ENCODE results near the gene R3HDML. TPM values are rescaled to one million over a fixed set of nuclear protein-coding genes. Genes with fewer than 3 reads are reported as not detected.

R3HDML gene
- total RNA-seq, 2 donors from 2014 or later, result not detected

- ATAC-seq (no peak), DNase-seq (ENCODE audit: low spot score) (no peak)
- Mint-ChIP-seq H3K27ac (no peak overlapping the region), H3K9me3 (no peaks in the 10 kb centered on the region), H3K4me3 (no peak overlapping the region), H3K4me1 (ENCODE audit: low read depth in 2 of 2) (peaks cover 0 to 2% of the 10 kb centered on the region in 2 donors), H3K27me3 (peaks cover 5 to 7% of the 10 kb centered on the region in 2 donors), H3K36me3 (no peaks in the 10 kb centered on the region)
Measured at GRCh38 chr20:44393608-44394451, 57.0 kb downstream of the R3HDML start.

- no peak for DNase-seq (ENCODE audit: low spot score)
- H3K4me1 Mint-ChIP-seq (ENCODE audit: low read depth in 2 of 2), result no peaks in the 10 kb centered on the region
- no peak overlapping the region for H3K27ac Mint-ChIP-seq
- ATAC-seq, result no peak
- H3K9me3 Mint-ChIP-seq, result no peaks in the 10 kb centered on the region
- H3K36me3 Mint-ChIP-seq, result no peaks in the 10 kb centered on the region
- H3K4me3 Mint-ChIP-seq, result no peak overlapping the region
- peaks cover 5 to 10% of the 10 kb centered on the region in 2 donors for H3K27me3 Mint-ChIP-seq
Measured at GRCh38 chr20:44394452-44394701, 57.5 kb downstream of the R3HDML start.

- no peak overlapping the region for H3K27ac Mint-ChIP-seq
- peaks cover 2 to 15% of the 10 kb centered on the region in 2 donors for H3K27me3 Mint-ChIP-seq
- ATAC-seq (no peak), DNase-seq (ENCODE audit: low spot score) (no peak)
- no peaks in the 10 kb centered on the region for H3K9me3 Mint-ChIP-seq
- no peak overlapping the region for H3K4me3 Mint-ChIP-seq
- no peaks in the 10 kb centered on the region for H3K4me1 Mint-ChIP-seq (ENCODE audit: low read depth in 2 of 2)
- no peaks in the 10 kb centered on the region for H3K36me3 Mint-ChIP-seq
Measured at GRCh38 chr20:44394702-44395460, 58.0 kb downstream of the R3HDML start.

- ATAC-seq, result no peak
- no peak overlapping the region for H3K4me3 Mint-ChIP-seq
- no peak overlapping the region for H3K27ac Mint-ChIP-seq
- no peak for DNase-seq (ENCODE audit: low spot score)
- H3K4me1 Mint-ChIP-seq (ENCODE audit: low read depth in 2 of 2), result no peaks in the 10 kb centered on the region
- peaks cover 2 to 17% of the 10 kb centered on the region in 2 donors for H3K27me3 Mint-ChIP-seq
- no peaks in the 10 kb centered on the region for H3K36me3 Mint-ChIP-seq
- no peaks in the 10 kb centered on the region for H3K9me3 Mint-ChIP-seq
Measured at GRCh38 chr20:44395461-44396340, 58.9 kb downstream of the R3HDML start.

- Mint-ChIP-seq H3K27ac (no peak overlapping the region), H3K4me1 (ENCODE audit: low read depth in 2 of 2) (no peaks in the 10 kb centered on the region), H3K4me3 (no peak overlapping the region), H3K27me3 (peaks cover 2 to 17% of the 10 kb centered on the region in 2 donors), H3K36me3 (no peaks in the 10 kb centered on the region), H3K9me3 (no peaks in the 10 kb centered on the region)
- DNase-seq (ENCODE audit: low spot score) (no peak), ATAC-seq (no peak)
Measured at GRCh38 chr20:44396369-44397130, 59.7 kb downstream of the R3HDML start.

- Mint-ChIP-seq H3K4me1 (ENCODE audit: low read depth in 2 of 2) (no peaks in the 10 kb centered on the region), H3K4me3 (no peak overlapping the region), H3K36me3 (no peaks in the 10 kb centered on the region), H3K27me3 (peaks cover 2 to 24% of the 10 kb centered on the region in 2 donors), H3K9me3 (no peaks in the 10 kb centered on the region), H3K27ac (no peak overlapping the region)
- no peak for ATAC-seq
- DNase-seq (ENCODE audit: low spot score), result no peak
Measured at GRCh38 chr20:44398335-44398734, 61.5 kb downstream of the R3HDML start.

GRCh38 chr20:44399446-44399845, 62.6 kb downstream of the R3HDML start:
- H3K36me3 Mint-ChIP-seq, result peaks cover 2% of the 10 kb centered on the region
- peaks cover 2% of the 10 kb centered on the region for H3K9me3 Mint-ChIP-seq
- ATAC-seq (no peak), DNase-seq (ENCODE audit: low spot score) (no peak)
- peaks cover 2% of the 10 kb centered on the region in 2 donors for H3K4me1 Mint-ChIP-seq (ENCODE audit: low read depth in 2 of 2)
- H3K4me3 Mint-ChIP-seq, result no peak overlapping the region
- H3K27ac Mint-ChIP-seq, result no peak overlapping the region
- H3K27me3 Mint-ChIP-seq, result peaks cover 3 to 27% of the 10 kb centered on the region in 2 donors

- Mint-ChIP-seq H3K36me3 (peaks cover 6% of the 10 kb centered on the region), H3K27me3 (peaks cover 5 to 32% of the 10 kb centered on the region in 2 donors), H3K9me3 (peaks cover 4% of the 10 kb centered on the region), H3K4me1 (ENCODE audit: low read depth in 2 of 2) (peaks cover 3 to 7% of the 10 kb centered on the region in 2 donors), H3K27ac (no peak overlapping the region), H3K4me3 (no peak overlapping the region)
- DNase-seq (ENCODE audit: low spot score) (no peak), ATAC-seq (no peak)
Measured at GRCh38 chr20:44400671-44400969, 63.8 kb downstream of the R3HDML start.

Other genes starting within 250 kb of the R3HDML start
- gene JPH2, start 149.9 kb upstream of the R3HDML start, total RNA-seq, result 1 to 10 TPM; 1.0 to 2.0 TPM
- gene OSER1, start 126.3 kb upstream of the R3HDML start, total RNA-seq, result 10 to 100 TPM; 21.9 to 27.0 TPM
- gene GDAP1L1, start 89.7 kb upstream of the R3HDML start, total RNA-seq, result not detected
- gene FITM2, start 25.8 kb upstream of the R3HDML start, total RNA-seq, result 1 to 10 TPM; 2.7 to 4.5 TPM
- not detected for gene HNF4A, start 18.7 kb downstream of the R3HDML start, total RNA-seq
- 10 to 100 TPM; 19.7 to 36.1 TPM for gene TTPAL, start 138.8 kb downstream of the R3HDML start, total RNA-seq
- 10 to 100 TPM; 46.7 to 83.8 TPM for gene SERINC3, start 185.0 kb downstream of the R3HDML start, total RNA-seq
- 1 to 10 TPM; 2.4 to 3.4 TPM for gene PKIG, start 245.5 kb downstream of the R3HDML start, total RNA-seq